Fibroblast of lung (primary cell): ENCODE measurements around the gene COG5. TPM values are rescaled to one million over a fixed set of nuclear protein-coding genes. Genes with fewer than 3 reads are reported as not detected.

ENCODE experiments used
- DNase-seq, 2 donors: peaks; one replicate each; pipeline versions ENCODE4 v3.0.0 to v3.0.0-alpha.2; 2010; ENCODE audit warnings: low read depth in 2 of 2
- H2AFZ ChIP-seq: 2 replicates; pipeline ENCODE4 v1.5.1; 2012; ENCODE audit warnings: low read length, control low read depth, inconsistent platforms
- H3K27ac ChIP-seq: 2 replicates; pipeline ENCODE4 v1.5.1; 2011; ENCODE audit warnings: low read length, control low read depth; ENCODE audit not compliant: insufficient read depth
- H3K27me3 ChIP-seq: 2 replicates; pipeline ENCODE4 v1.5.1; 2011; ENCODE audit warnings: mild to moderate bottlenecking, low read length; ENCODE audit not compliant: control insufficient read depth, insufficient read depth
- H3K36me3 ChIP-seq: 2 replicates; pipeline ENCODE4 v1.5.1; 2011; ENCODE audit warnings: low read length; ENCODE audit not compliant: control insufficient read depth, insufficient read depth
- H3K4me1 ChIP-seq: 2 replicates; pipeline ENCODE4 v1.5.1; 2011; ENCODE audit warnings: low read length; ENCODE audit not compliant: control insufficient read depth, insufficient read depth; ENCODE audit errors: extremely low read depth
- H3K4me2 ChIP-seq: 2 replicates; pipeline ENCODE4 v1.5.1; 2011; ENCODE audit warnings: low read length, control low read depth; ENCODE audit not compliant: insufficient read depth; ENCODE audit errors: extremely low read depth
- H3K4me3 ChIP-seq, 4 experiments: fragments of 200-600 bp in 1 of 4; sonication (generic) in 1 of 4; replicated peaks in 1 of 4; 2 replicates each; pipeline ENCODE4 v1.5.1; 2011 to 2016; ENCODE audit warnings: low read length in 4 of 4, low read depth in 3 of 4, mild to moderate bottlenecking in 3 of 4, control low read depth in 2 of 4, inconsistent platforms in 1 of 4, mixed read lengths in 1 of 4; ENCODE audit not compliant: insufficient read depth in 1 of 4; ENCODE audit errors: control extremely low read depth in 1 of 4
- H3K79me2 ChIP-seq: 2 replicates; pipeline ENCODE4 v1.5.1; 2012; ENCODE audit warnings: mild to moderate bottlenecking, low read length, inconsistent platforms; ENCODE audit not compliant: control insufficient read depth, insufficient read depth
- H3K9ac ChIP-seq: 2 replicates; pipeline ENCODE4 v1.5.1; 2011; ENCODE audit warnings: mild to moderate bottlenecking, low read length, control low read depth; ENCODE audit not compliant: insufficient read depth
- H3K9me3 ChIP-seq: 2 replicates; pipeline ENCODE4 v1.5.1; 2012; ENCODE audit warnings: low read depth, low read length; ENCODE audit not compliant: control insufficient read depth, insufficient read depth
- H4K20me1 ChIP-seq: 2 replicates; pipeline ENCODE4 v1.5.1; 2011; ENCODE audit warnings: low read length; ENCODE audit not compliant: control insufficient read depth, insufficient read depth; ENCODE audit errors: extremely low read depth
- CTCF ChIP-seq, 2 donors: IDR thresholded peaks in 1 of 2; conservative IDR thresholded peaks in 1 of 2; 1 replicate in 1 of 2; 2 replicates in 1 of 2; pipeline ENCODE4 v1.5.1; 2011 to 2012; ENCODE audit warnings: low read length in 2 of 2, control low read depth in 1 of 2, inconsistent platforms in 1 of 2, low read depth in 1 of 2, mild to moderate bottlenecking in 1 of 2
- EZH2 ChIP-seq: IDR thresholded peaks from 2 replicates; pipeline ENCODE4 v1.5.1; 2012; ENCODE audit warnings: low read length, control low read depth, mild to moderate bottlenecking; ENCODE audit errors: missing control alignments
- polyA plus RNA-seq, 2 donors: library from polyadenylated mRNA; depleted of rRNA in 1 of 2; stranded (reverse) in 1 of 2; unstranded in 1 of 2; fragments of >200 nt; gene quantifications; 2 replicates each; pipeline ENCODE4 v1.2.1, GENCODE V29; 2011 to 2012; ENCODE audit warnings: missing spikeins in 1 of 2
- total RNA-seq: library from RNA; depleted of rRNA; stranded (reverse); fragments of >200 nt; gene quantifications from 2 replicates; pipeline ENCODE4 v1.2.1, GENCODE V29; 2014

The COG5 gene
- total and polyA plus RNA-seq, 2 donors (not counting 1 experiment from before 2014, with no cell fraction given) = 34.5 to 40.3 TPM

- no peak overlapping the region for H3K4me2 ChIP-seq
- TF ChIP-seq CTCF (conservative IDR thresholded peaks at IDR 0.05 in 1 of 2, IDR thresholded peaks at IDR 0.05 in 1 of 2; ENCODE audit: low read depth in 1 of 2, low read length in 2 of 2) (no peak), EZH2 (no peak)
These were observed 351.0 kb downstream of the COG5 start for GRCh38 chr7:107212725-107213124.

GRCh38 chr7:107210400-107210799 is 353.3 kb downstream of the COG5 start:
- Histone ChIP-seq H3K27ac (no peak overlapping the region), H3K9me3 (no peaks in the 10 kb centered on the region), H3K79me2 (no peaks in the 10 kb centered on the region), H3K4me2 (no peak overlapping the region), H3K9ac (no peak overlapping the region), H3K27me3 (no peaks in the 10 kb centered on the region), H4K20me1 (no peaks in the 10 kb centered on the region), H3K4me3 (no peak overlapping the region), H3K4me1 (no peaks in the 10 kb centered on the region), H3K36me3 (no peaks in the 10 kb centered on the region), H2AFZ (no peak overlapping the region)
- TF ChIP-seq EZH2 (no peak), CTCF (conservative IDR thresholded peaks at IDR 0.05 in 1 of 2, IDR thresholded peaks at IDR 0.05 in 1 of 2; ENCODE audit: low read depth in 1 of 2, low read length in 2 of 2) (no peak)
- DNase-seq = no peak

More at GRCh38 chr7:107212725-107213124, 351.0 kb downstream of the COG5 start:
- Histone ChIP-seq H3K9me3 (no peaks in the 10 kb centered on the region), H3K4me3 (no peak overlapping the region), H3K27me3 (no peaks in the 10 kb centered on the region), H3K27ac (no peak overlapping the region), H3K79me2 (no peaks in the 10 kb centered on the region), H3K4me1 (no peaks in the 10 kb centered on the region), H4K20me1 (no peaks in the 10 kb centered on the region), H3K36me3 (no peaks in the 10 kb centered on the region), H3K9ac (no peak overlapping the region), H2AFZ (no peak overlapping the region)
- DNase-seq = no peak

GRCh38 chr7:107209565-107209964 is 354.2 kb downstream of the COG5 start:
- DNase-seq = no peak
- H3K27ac ChIP-seq = no peak overlapping the region
- H3K4me1 ChIP-seq = no peaks in the 10 kb centered on the region
- H3K4me3 ChIP-seq = no peak overlapping the region
- H3K27me3 ChIP-seq = no peaks in the 10 kb centered on the region
- no peaks in the 10 kb centered on the region for H3K9me3 ChIP-seq
- H3K79me2 ChIP-seq = no peaks in the 10 kb centered on the region
- H2AFZ ChIP-seq = no peak overlapping the region
- H3K36me3 ChIP-seq = no peaks in the 10 kb centered on the region
- H3K4me2 ChIP-seq = no peak overlapping the region
- H3K9ac ChIP-seq = no peak overlapping the region
- H4K20me1 ChIP-seq = no peaks in the 10 kb centered on the region
- no peak for TF ChIP-seq EZH2
